NB4 (cell line): ENCODE results near the gene INO80D.

Source experiments
- POLR2A ChIP-seq: IDR thresholded peaks from 2 replicates; pipeline ENCODE4 v1.6.1; 2011; ENCODE audit warnings: mild to moderate bottlenecking; ENCODE audit not compliant: insufficient read length; ENCODE audit errors: extremely low read depth
- TF ChIP-seq, protein P1 (sequence below): IDR thresholded peaks from one replicate; pipeline ENCODE4 v1.5.1; 2012; ENCODE audit warnings: low read depth, low read length

DNA sequence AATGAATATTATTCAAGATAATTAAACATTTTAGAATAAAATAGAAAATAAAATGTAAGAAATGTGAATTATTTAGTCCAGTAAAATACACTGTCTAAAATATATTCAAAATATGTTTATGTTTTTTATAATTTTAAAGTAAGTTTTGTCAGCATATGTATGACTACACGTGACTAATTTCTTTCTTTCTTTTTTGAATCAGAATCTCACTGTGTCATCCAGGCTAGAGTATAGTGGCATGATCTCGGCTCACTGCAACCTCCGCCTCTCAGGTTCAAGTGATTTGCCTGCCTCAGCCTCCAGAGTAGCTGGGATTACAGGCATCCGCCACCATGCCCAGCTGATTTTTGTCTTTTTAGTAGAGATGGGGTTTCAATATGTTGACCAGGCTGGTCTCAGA is 19.1 kb upstream of the INO80D start:
- TF ChIP-seq, protein P1, sequence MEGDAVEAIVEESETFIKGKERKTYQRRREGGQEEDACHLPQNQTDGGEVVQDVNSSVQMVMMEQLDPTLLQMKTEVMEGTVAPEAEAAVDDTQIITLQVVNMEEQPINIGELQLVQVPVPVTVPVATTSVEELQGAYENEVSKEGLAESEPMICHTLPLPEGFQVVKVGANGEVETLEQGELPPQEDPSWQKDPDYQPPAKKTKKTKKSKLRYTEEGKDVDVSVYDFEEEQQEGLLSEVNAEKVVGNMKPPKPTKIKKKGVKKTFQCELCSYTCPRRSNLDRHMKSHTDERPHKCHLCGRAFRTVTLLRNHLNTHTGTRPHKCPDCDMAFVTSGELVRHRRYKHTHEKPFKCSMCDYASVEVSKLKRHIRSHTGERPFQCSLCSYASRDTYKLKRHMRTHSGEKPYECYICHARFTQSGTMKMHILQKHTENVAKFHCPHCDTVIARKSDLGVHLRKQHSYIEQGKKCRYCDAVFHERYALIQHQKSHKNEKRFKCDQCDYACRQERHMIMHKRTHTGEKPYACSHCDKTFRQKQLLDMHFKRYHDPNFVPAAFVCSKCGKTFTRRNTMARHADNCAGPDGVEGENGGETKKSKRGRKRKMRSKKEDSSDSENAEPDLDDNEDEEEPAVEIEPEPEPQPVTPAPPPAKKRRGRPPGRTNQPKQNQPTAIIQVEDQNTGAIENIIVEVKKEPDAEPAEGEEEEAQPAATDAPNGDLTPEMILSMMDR: no peak
- TF ChIP-seq POLR2A: no peak
